Measurements from ENCODE around the gene TMEM175. TPM values are rescaled to one million over a fixed set of nuclear protein-coding genes. Genes with fewer than 3 reads are reported as not detected.

The TMEM175 gene
- total and polyA plus RNA-seq, 3 experiments from 2014 or later, result 16.9 to 21.5 (median 17.6) TPM

DNA sequence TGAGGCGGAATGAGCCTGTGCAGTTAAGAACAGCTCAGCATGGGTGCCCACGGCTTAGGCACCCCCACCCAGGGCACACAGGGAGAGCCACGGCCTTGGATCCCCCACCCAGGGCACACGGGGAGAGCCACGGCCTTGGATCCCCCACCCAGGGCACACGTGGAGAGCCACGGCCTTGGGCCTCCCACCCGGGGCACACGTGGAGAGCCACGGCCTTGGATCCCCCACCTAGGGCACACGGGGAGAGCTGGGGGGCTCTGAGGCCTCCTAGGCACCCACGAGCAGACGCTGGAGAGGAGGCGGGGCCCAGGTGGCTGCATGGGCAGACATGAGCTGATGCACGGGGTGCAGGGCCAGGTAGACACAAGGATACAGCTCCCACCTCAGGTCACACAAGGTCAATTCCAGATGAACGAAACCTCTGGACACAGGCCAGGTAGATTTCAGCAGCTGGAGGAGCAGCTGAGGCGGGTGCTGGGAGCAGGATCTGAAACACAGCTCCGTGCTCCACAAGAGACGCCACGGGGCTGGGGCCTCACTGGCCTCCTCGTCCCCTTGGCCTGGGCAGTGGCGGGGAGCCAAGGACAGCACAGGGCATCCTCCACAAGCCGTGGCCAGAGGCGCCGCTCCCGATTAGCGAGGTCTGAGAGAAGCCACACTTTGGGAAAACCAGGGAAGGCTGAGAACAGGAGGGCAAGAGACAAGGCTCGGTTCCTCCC lies 30.9 kb upstream of the TMEM175 start:
- no peaks in the 10 kb centered on the region for H3K9me3 ChIP-seq (ENCODE audit: low read length)
- no peak overlapping the region for H3K27ac Mint-ChIP-seq
- DNase-seq, result no peak
- POLR2A ChIA-PET, result no interaction called here
- no peaks in the 10 kb centered on the region for H3K4me1 ChIP-seq (ENCODE audit: insufficient read depth, low read length)
- no peak overlapping the region for H3K4me3 ChIP-seq (ENCODE audit: low read length)
- H3K27me3 Mint-ChIP-seq, result no peaks in the 10 kb centered on the region
- no peak overlapping the region for H3K27ac ChIP-seq (ENCODE audit: low read depth, low read length)
- H3K36me3 ChIP-seq (ENCODE audit: insufficient read depth, low read length), result peaks cover 8% of the 10 kb centered on the region
- no peaks in the 10 kb centered on the region for H3K9me3 Mint-ChIP-seq
- peaks cover 6 to 14% (median 11%) of the 10 kb centered on the region in 3 donors for H3K4me1 Mint-ChIP-seq
- no peak overlapping the region for H3K4me3 Mint-ChIP-seq
- H3K27me3 ChIP-seq (ENCODE audit: insufficient read depth, low read length, poor library complexity, severe bottlenecking), result no peaks in the 10 kb centered on the region
- CTCF ChIA-PET, result no interaction called here
- peaks cover 4 to 67% (median 6%) of the 10 kb centered on the region in 3 donors for H3K36me3 Mint-ChIP-seq

DNA sequence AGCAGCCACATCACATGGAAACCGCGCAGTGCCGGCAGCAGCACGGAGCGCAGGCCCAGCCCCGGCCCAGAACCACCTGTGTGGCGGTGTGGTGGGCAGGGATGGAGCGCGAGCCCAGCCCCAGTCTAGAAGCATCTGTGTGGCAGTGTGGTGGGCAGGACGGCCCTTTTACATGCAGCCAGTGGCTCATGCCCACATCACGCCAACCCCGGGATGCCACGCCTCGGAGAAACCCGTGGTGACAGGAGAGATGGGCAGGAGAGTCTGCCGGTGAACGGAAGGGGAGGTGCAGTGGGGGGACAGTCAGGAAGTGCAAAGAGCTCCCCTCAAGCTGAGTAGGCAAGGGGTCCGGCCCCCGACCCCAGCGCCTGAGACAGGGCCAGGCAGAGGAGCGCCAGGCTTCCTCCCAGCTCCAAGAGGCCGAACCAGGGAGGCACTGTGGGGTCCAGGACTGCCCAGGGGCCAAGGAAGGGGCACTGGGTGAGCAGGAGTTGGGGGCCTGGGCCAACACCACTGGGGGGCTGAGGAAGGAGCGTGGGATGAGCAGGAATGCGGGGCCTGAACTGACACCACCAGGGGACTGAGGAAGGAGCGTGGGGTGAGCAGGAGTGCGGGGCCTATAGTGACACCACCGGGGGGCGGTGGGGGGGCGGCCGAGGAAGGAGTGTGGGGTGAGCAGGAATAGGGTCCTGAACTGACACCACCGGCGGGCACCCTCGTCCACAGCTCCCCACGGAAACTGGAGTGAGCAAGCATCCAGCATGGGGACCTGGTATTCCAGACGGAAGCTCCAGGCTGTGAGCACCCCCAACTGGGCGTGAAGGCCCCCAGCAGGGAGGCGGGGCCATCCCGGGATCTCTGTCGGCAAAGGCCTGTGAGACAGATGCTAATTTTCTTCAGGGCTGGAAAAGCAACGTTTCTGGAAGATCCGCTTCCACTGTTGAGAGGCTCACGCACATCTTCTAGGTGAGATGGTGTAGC lies 28.9 kb upstream of the TMEM175 start:
- peaks cover 6 to 14% (median 11%) of the 10 kb centered on the region in 3 donors for H3K4me1 Mint-ChIP-seq
- H3K9me3 Mint-ChIP-seq, result no peaks in the 10 kb centered on the region
- H3K4me3 Mint-ChIP-seq, result no peak overlapping the region
- no peak for DNase-seq
- no peaks in the 10 kb centered on the region for H3K27me3 Mint-ChIP-seq
- H3K4me3 ChIP-seq (ENCODE audit: low read length), result no peak overlapping the region
- no peak overlapping the region for H3K27ac ChIP-seq (ENCODE audit: low read depth, low read length)
- no peaks in the 10 kb centered on the region for H3K9me3 ChIP-seq (ENCODE audit: low read length)
- ChIA-PET POLR2A (no interaction called here), CTCF (no interaction called here)
- peak overlapping the region in 1 of 8 donors; percentile 8 for H3K27ac Mint-ChIP-seq
- no peaks in the 10 kb centered on the region for H3K4me1 ChIP-seq (ENCODE audit: insufficient read depth, low read length)
- no peaks in the 10 kb centered on the region for H3K27me3 ChIP-seq (ENCODE audit: insufficient read depth, low read length, poor library complexity, severe bottlenecking)
- no peaks in the 10 kb centered on the region for H3K36me3 ChIP-seq (ENCODE audit: insufficient read depth, low read length)
- H3K36me3 Mint-ChIP-seq, result peaks cover 4 to 62% (median 6%) of the 10 kb centered on the region in 3 donors

DNA sequence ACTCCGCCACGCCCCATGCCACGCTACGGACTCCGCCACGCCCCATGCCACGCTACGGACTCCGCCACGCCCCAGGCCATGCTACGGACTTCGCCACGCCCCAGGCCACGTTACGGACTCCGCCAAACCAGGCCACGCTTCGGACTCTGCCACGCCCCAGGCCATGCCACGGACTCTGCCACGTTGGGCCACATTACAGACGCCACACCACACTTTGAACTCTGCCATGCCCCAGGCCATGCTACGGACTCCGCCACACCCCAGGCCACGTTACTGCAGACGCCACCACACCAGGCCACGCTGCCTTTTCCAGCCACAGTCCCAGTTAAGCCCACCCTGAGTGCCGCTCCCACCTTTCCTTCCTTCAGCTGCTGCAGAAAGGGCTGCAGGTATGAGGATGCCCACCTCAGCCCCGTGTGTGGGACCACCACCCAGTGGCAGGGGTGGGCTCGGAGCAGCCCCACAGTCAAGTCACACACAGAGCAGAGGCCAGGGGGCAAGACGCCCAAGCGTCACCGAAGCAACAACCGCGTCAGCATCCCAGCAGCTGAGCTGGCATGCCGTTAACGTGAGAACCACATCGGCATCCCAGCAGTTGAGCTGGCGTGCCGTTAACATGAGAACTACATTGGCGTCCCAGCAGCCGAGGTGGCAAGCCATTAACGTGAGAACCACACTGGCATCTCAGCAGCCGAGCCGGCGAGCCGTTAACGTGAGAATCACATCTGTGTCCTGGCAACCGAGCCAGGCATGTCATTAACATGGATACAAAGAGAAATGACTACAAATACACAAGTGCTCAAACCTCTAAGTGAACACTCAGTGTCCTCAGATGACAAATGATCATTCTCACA lies 26.5 kb upstream of the TMEM175 start:
- Histone ChIP-seq H3K9me3 (ENCODE audit: low read length) (no peaks in the 10 kb centered on the region), H3K27ac (ENCODE audit: low read depth, low read length) (no peak overlapping the region), H3K4me1 (ENCODE audit: insufficient read depth, low read length) (no peaks in the 10 kb centered on the region), H3K4me3 (ENCODE audit: low read length) (no peak overlapping the region), H3K27me3 (ENCODE audit: insufficient read depth, low read length, poor library complexity, severe bottlenecking) (no peaks in the 10 kb centered on the region), H3K36me3 (ENCODE audit: insufficient read depth, low read length) (peaks cover 2% of the 10 kb centered on the region)
- Mint-ChIP-seq H3K4me3 (peak overlapping the region in 1 of 7 donors; percentile 48), H3K4me1 (peaks cover 2 to 4% (median 4%) of the 10 kb centered on the region in 3 donors), H3K27ac (peak overlapping the region in 1 of 8 donors; percentile 23), H3K9me3 (no peaks in the 10 kb centered on the region), H3K36me3 (peaks cover 4 to 57% (median 4%) of the 10 kb centered on the region in 3 donors), H3K27me3 (no peaks in the 10 kb centered on the region)
- DNase-seq, result no peak
- ChIA-PET CTCF (no interaction called here), POLR2A (no interaction called here)

DNA sequence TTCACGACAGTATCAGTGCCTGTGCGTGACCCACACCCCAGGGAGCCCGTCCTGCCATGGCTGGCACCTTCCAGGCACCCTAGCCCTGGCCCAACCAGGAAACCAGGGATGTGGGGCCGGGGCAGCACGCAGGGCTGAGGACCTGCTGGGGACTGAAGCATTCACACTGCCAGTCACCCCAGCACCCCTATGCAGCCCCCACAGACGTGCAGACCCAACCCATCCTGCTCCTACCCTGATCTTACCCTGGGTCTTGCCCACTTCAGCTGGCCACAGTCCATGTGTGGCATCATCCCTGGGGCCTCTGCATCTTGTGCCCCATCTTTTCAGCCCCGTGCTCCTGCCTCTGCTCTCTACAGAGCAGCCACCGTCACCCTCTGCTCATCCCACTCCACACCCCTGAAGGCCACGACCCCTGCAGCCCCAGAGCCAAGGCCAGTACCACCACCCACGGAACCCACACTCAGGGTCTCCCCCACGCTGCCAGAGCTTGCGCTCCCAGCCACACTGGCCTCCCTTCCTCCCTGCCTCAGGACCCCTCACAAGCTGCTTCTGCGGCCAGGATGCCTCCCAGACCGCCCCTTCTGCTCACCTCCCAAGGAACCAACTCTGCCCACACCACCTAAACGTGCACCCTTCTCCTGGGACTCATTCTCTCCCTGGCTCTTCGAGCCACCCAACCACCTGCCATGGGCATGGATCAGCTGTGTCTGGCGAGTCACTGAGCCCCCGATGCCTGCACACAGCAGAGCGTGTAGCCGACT lies 25.7 kb upstream of the TMEM175 start:
- Mint-ChIP-seq H3K4me3 (no peak overlapping the region), H3K4me1 (peaks cover 2 to 4% (median 4%) of the 10 kb centered on the region in 3 donors), H3K27ac (peak overlapping the region in 1 of 8 donors; percentile 46), H3K27me3 (no peaks in the 10 kb centered on the region), H3K9me3 (no peaks in the 10 kb centered on the region), H3K36me3 (peaks cover 4 to 62% (median 4%) of the 10 kb centered on the region in 3 donors)
- Histone ChIP-seq H3K27ac (ENCODE audit: low read depth, low read length) (no peak overlapping the region), H3K4me3 (ENCODE audit: low read length) (no peak overlapping the region), H3K27me3 (ENCODE audit: insufficient read depth, low read length, poor library complexity, severe bottlenecking) (no peaks in the 10 kb centered on the region), H3K4me1 (ENCODE audit: insufficient read depth, low read length) (no peaks in the 10 kb centered on the region), H3K9me3 (ENCODE audit: low read length) (no peaks in the 10 kb centered on the region), H3K36me3 (ENCODE audit: insufficient read depth, low read length) (peaks cover 10% of the 10 kb centered on the region)
- ChIA-PET POLR2A (interaction anchor here (1.1 kb wide), 1 partner anchor 26 kb away, joined by 3 read pairs; the partner anchor contains the start of genes GAK and TMEM175), CTCF (interaction anchor here (1.3 kb wide), 1 partner anchor 165 kb away, joined by 3 read pairs; no protein-coding TSS in a partner anchor)
- no peak for DNase-seq

DNA sequence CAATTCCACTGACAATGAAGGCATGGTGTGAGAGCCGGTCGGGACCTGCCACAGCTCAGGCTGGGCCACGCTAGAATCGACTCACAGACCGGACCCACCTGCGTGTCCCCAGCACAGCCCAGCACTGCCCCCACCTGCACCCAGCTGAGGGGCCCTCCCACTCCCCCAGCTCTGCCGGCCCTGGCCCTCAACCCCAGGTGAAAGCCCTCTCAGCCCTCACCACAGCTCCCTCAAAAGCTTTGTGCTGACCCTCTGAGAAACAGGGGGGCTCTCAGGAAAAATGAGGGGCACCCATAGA lies 25.2 kb upstream of the TMEM175 start:
- Histone ChIP-seq H3K4me3 (ENCODE audit: low read length) (no peak overlapping the region), H3K36me3 (ENCODE audit: insufficient read depth, low read length) (peaks cover 12% of the 10 kb centered on the region), H3K4me1 (ENCODE audit: insufficient read depth, low read length) (no peaks in the 10 kb centered on the region), H3K9me3 (ENCODE audit: low read length) (no peaks in the 10 kb centered on the region), H3K27me3 (ENCODE audit: insufficient read depth, low read length, poor library complexity, severe bottlenecking) (no peaks in the 10 kb centered on the region), H3K27ac (ENCODE audit: low read depth, low read length) (no peak overlapping the region)
- ChIA-PET POLR2A (interaction anchor here (1.1 kb wide), 1 partner anchor 25 kb away, joined by 3 read pairs; the partner anchor contains the start of genes GAK and TMEM175), CTCF (interaction anchor here (1.3 kb wide), 1 partner anchor 166 kb away, joined by 3 read pairs; no protein-coding TSS in a partner anchor)
- Mint-ChIP-seq H3K4me3 (no peak overlapping the region), H3K27me3 (no peaks in the 10 kb centered on the region), H3K27ac (peak overlapping the region in 1 of 8 donors; percentile 46), H3K9me3 (no peaks in the 10 kb centered on the region), H3K4me1 (peaks cover 2 to 7% (median 4%) of the 10 kb centered on the region in 3 donors), H3K36me3 (peaks cover 4 to 65% (median 6%) of the 10 kb centered on the region in 3 donors)
- DNase-seq, result no peak

DNA sequence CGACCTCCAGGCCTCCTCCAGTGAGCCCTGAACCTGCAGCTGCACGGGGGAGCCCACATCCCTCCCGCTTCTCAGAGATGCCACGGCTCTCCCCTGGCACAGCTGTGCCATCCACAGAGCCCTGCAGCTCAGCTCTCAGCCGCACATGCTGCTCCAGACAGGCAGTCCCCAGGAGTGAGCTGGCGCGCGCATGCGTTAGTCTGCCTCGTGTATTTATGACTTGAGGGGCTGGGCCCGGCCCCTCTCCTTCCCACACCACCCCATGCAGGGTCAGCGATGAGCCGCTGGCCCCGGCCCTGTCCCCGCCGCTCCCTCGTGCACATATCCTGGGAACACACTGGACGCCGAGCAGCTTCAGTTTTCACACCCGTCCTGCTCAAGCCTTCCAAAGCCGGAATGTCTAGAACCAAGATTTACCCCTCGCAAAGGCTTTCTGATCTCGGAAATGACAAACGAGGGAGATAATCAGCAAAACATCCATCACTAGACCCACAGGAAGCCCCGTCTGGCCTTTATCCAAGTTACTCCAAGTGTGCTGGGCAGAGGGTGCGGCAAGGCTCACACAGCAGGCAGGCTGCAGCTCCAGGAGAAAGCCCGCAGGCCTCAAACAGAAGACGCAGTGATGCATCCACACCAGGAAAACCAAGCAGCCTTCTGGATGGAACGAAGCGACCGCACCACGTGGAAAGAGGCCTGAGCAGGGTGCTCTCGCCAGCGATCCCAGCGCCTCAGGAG lies 24.4 kb upstream of the TMEM175 start:
- Mint-ChIP-seq H3K27ac (peak overlapping the region in 2 of 8 donors; percentile 54 to 91), H3K27me3 (no peaks in the 10 kb centered on the region)
- H3K36me3 ChIP-seq (ENCODE audit: insufficient read depth, low read length), result peaks cover 12% of the 10 kb centered on the region

More for the DNA sequence above, 24.4 kb upstream of the TMEM175 start:
- peaks cover under 1 to 67% (median 6%) of the 10 kb centered on the region in 3 donors for H3K36me3 Mint-ChIP-seq
- CTCF ChIA-PET, result interaction anchor here (1.3 kb wide), 1 partner anchor 167 kb away, joined by 3 read pairs; no protein-coding TSS in a partner anchor
- DNase-seq, result no peak
- peaks cover under 1 to 3% (median 2%) of the 10 kb centered on the region in 3 donors for H3K4me1 Mint-ChIP-seq
- Histone ChIP-seq H3K4me3 (ENCODE audit: low read length) (no peak overlapping the region), H3K27ac (ENCODE audit: low read depth, low read length) (no peak overlapping the region), H3K27me3 (ENCODE audit: insufficient read depth, low read length, poor library complexity, severe bottlenecking) (no peaks in the 10 kb centered on the region), H3K9me3 (ENCODE audit: low read length) (no peaks in the 10 kb centered on the region), H3K4me1 (ENCODE audit: insufficient read depth, low read length) (no peaks in the 10 kb centered on the region)
- POLR2A ChIA-PET, result interaction anchor here (1.1 kb wide), 1 partner anchor 25 kb away, joined by 3 read pairs; the partner anchor contains the start of genes GAK and TMEM175
- no peaks in the 10 kb centered on the region for H3K9me3 Mint-ChIP-seq
- no peak overlapping the region for H3K4me3 Mint-ChIP-seq
